Parathyroid adenoma (tissue), 2 donors: ENCODE results near the gene PHF19.

Source experiments
- H2AFZ ChIP-seq: fragments of 300-600 bp; sonication (generic); one replicate; pipeline ENCODE4 v1.7.0; 2017; ENCODE audit warnings: antibody characterized with exemption, mild to moderate bottlenecking
- H3K27ac ChIP-seq: fragments of 300-600 bp; sonication (generic); one replicate; pipeline ENCODE4 v1.7.0; 2017
- H3K27me3 ChIP-seq: fragments of 300-600 bp; sonication (generic); one replicate; pipeline ENCODE4 v1.7.0; 2017; ENCODE audit warnings: low read length; ENCODE audit not compliant: control insufficient read depth, insufficient read depth
- H3K36me3 ChIP-seq: fragments of 300-600 bp; sonication (generic); one replicate; pipeline ENCODE4 v1.7.0; 2017; ENCODE audit warnings: low read length; ENCODE audit not compliant: control insufficient read depth, insufficient read depth
- H3K4me1 ChIP-seq: fragments of 300-600 bp; sonication (generic); one replicate; pipeline ENCODE4 v1.7.0; 2017; ENCODE audit warnings: control low read depth
- H3K4me2 ChIP-seq: fragments of 300-600 bp; sonication (generic); one replicate; pipeline ENCODE4 v1.7.0; 2017; ENCODE audit warnings: low read length
- H3K4me3 ChIP-seq: fragments of 300-600 bp; sonication (generic); one replicate; pipeline ENCODE4 v1.7.0; 2017; ENCODE audit warnings: low read depth, low read length
- H3K79me2 ChIP-seq: fragments of 300-600 bp; sonication (generic); one replicate; pipeline ENCODE4 v1.7.0; 2017; ENCODE audit warnings: control low read depth
- H3K9ac ChIP-seq: fragments of 300-600 bp; sonication (generic); one replicate; pipeline ENCODE4 v1.7.0; 2017; ENCODE audit warnings: mild to moderate bottlenecking
- H3K9me3 ChIP-seq: fragments of 300-600 bp; sonication (generic); one replicate; pipeline ENCODE4 v1.7.0; 2017; ENCODE audit warnings: low read length; ENCODE audit not compliant: control insufficient read depth
- CTCF ChIP-seq: fragments of 300-600 bp; sonication (generic); IDR thresholded peaks from one replicate; pipeline ENCODE4 v1.7.0; 2017; ENCODE audit warnings: antibody characterized with exemption, mild to moderate bottlenecking
- donor health status: primary hyperparathyroidism.

The PHF19 gene

GRCh38 chr9:120855827-120856670 is 20.9 kb downstream of the PHF19 start:
- Histone ChIP-seq H3K27ac (no peak overlapping the region), H3K36me3 (no peaks in the 10 kb centered on the region)

GRCh38 chr9:120854596-120855327 is 22.2 kb downstream of the PHF19 start:
- no peak for TF ChIP-seq CTCF
- H2AFZ ChIP-seq: no peak overlapping the region
- H3K27me3 ChIP-seq: no peaks in the 10 kb centered on the region
- no peak overlapping the region for H3K4me3 ChIP-seq
- no peak overlapping the region for H3K27ac ChIP-seq
- no peak overlapping the region for H3K4me2 ChIP-seq
- no peak overlapping the region for H3K9ac ChIP-seq
- H3K36me3 ChIP-seq: no peaks in the 10 kb centered on the region
- H3K4me1 ChIP-seq: no peaks in the 10 kb centered on the region
- H3K9me3 ChIP-seq: no peaks in the 10 kb centered on the region
- H3K79me2 ChIP-seq: no peaks in the 10 kb centered on the region

More at GRCh38 chr9:120855827-120856670, 20.9 kb downstream of the PHF19 start:
- Histone ChIP-seq H3K9ac (no peak overlapping the region), H3K27me3 (no peaks in the 10 kb centered on the region), H3K9me3 (no peaks in the 10 kb centered on the region), H2AFZ (no peak overlapping the region), H3K4me3 (no peak overlapping the region), H3K4me1 (no peaks in the 10 kb centered on the region), H3K4me2 (no peak overlapping the region), H3K79me2 (no peaks in the 10 kb centered on the region)
- TF ChIP-seq CTCF: no peak

- Histone ChIP-seq H3K27me3 (no peaks in the 10 kb centered on the region), H3K27ac (no peak overlapping the region), H3K9me3 (no peaks in the 10 kb centered on the region), H3K9ac (no peak overlapping the region), H3K36me3 (no peaks in the 10 kb centered on the region), H3K4me3 (no peak overlapping the region), H2AFZ (no peak overlapping the region), H3K4me2 (no peak overlapping the region), H3K79me2 (no peaks in the 10 kb centered on the region), H3K4me1 (no peaks in the 10 kb centered on the region)
- no peak for TF ChIP-seq CTCF
Measured at GRCh38 chr9:120853198-120853597, 23.8 kb downstream of the PHF19 start.

- Histone ChIP-seq H3K79me2 (no peaks in the 10 kb centered on the region), H3K27ac (no peak overlapping the region), H3K9ac (no peak overlapping the region), H3K4me1 (no peaks in the 10 kb centered on the region), H3K9me3 (no peaks in the 10 kb centered on the region), H3K36me3 (no peaks in the 10 kb centered on the region), H2AFZ (no peak overlapping the region), H3K27me3 (no peaks in the 10 kb centered on the region), H3K4me3 (no peak overlapping the region), H3K4me2 (no peak overlapping the region)
- no peak for TF ChIP-seq CTCF
Measured at GRCh38 chr9:120852240-120853010, 24.6 kb downstream of the PHF19 start.
